Adrenal gland (tissue), 12 donors: ENCODE results near the gene PATL2. TPM values are rescaled to one million over a fixed set of nuclear protein-coding genes. Genes with fewer than 3 reads are reported as not detected.
"Not testable (repeated sequence)": the region's sequence is repeated elsewhere in the genome, so short reads cannot be mapped to it uniquely, and the experiment has no call there.

Source experiments
- DNase-seq, 7 donors: peaks; one replicate each; pipeline ENCODE4 v3.0.0-alpha.2; 2019 to 2020
- H3K27ac ChIP-seq, 5 donors: fragments of 200-600 bp; sonication (generic) in 4 of 5; 1 replicate in 3 of 5; 2 replicates in 2 of 5; pipeline versions ENCODE4 v1.5.1 to v1.8.0; 2016 to 2020; ENCODE audit warnings: mild to moderate bottlenecking in 1 of 5
- H3K27me3 ChIP-seq: fragments of 200-600 bp; 2 replicates; pipeline ENCODE4 v1.8.0; 2021
- H3K36me3 ChIP-seq, 2 donors: fragments of 200-600 bp; replicated peaks in 1 of 2; 1 replicate in 1 of 2; 2 replicates in 1 of 2; pipeline versions ENCODE4 v1.5.1 to v1.8.0; 2018 to 2022
- H3K4me1 ChIP-seq, 2 donors: fragments of 200-600 bp; replicated peaks in 1 of 2; 1 replicate in 1 of 2; 2 replicates in 1 of 2; pipeline versions ENCODE4 v1.5.1 to v1.8.0; 2018 to 2021
- H3K4me3 ChIP-seq, 4 donors: fragments of 200-600 bp; sonication (generic) in 3 of 4; one replicate each; pipeline ENCODE4 v1.5.1; 2016 to 2018
- H3K9me3 ChIP-seq, 3 donors: fragments of 200-600 bp; sonication (generic) in 1 of 3; replicated peaks in 1 of 3; 1 replicate in 2 of 3; 2 replicates in 1 of 3; pipeline versions ENCODE4 v1.5.1 to v1.8.0; 2016 to 2021
- CTCF ChIP-seq, 6 experiments: fragments of 450-650 bp in 4 of 6; fragments of 200-600 bp in 2 of 6; sonication (generic) in 1 of 6; IDR thresholded peaks; 1 replicate in 5 of 6; 2 replicates in 1 of 6; pipeline versions ENCODE4 v1.5.1 to v1.8.0; 2016 to 2021; ENCODE audit warnings: antibody characterized with exemption in 6 of 6, mild to moderate bottlenecking in 2 of 6, moderate library complexity in 1 of 6
- POLR2A ChIP-seq, 2 donors: fragments of 450-650 bp; IDR thresholded peaks; one replicate each; pipeline ENCODE4 v1.6.1; 2017; ENCODE audit warnings: antibody characterized with exemption in 2 of 2, mild to moderate bottlenecking in 2 of 2, moderate library complexity in 1 of 2
- WGBS, 4 donors: extraction: QIAGEN DNeasy Blood & Tissue Kit in 2 of 4; methylation state at CpG; one replicate each; pipeline versions ENCODE4 v1.1.5 to v1.1.7; 2013 to 2017; 5-methylcytosine and 5-hydroxymethylcytosine counted together
- intact Hi-C, 2 donors: fragments of 100-400 bp; cut with DNase I; formaldehyde crosslinking; loops; one replicate each; pipeline versions ENCODE4 v1.14.1 to v1.15.0; 2022 to 2023
- polyA plus RNA-seq, 3 donors: library from polyadenylated mRNA; stranded (reverse); fragments of 200-250 nt in 2 of 3; fragments of 350-450 nt in 1 of 3; fragmentation: Illumina TruSeq in 1 of 3; extraction: RNeasy Lipid Tissue Mini Kit (QIAGEN cat#74804) in 1 of 3; gene quantifications; one replicate each; pipeline ENCODE4 v1.2.3, GENCODE V29; 2013 to 2014
- total RNA-seq, 9 donors: library from RNA; depleted of rRNA in 4 of 9; stranded (reverse); fragments of >200 nt in 4 of 9; fragments of 120-200 nt in 1 of 9; fragmentation: NEBNext Ultra II Directional in 1 of 9; extraction: Animal tissue kit (Norgen Biotek cat#: 25700) in 1 of 9; gene quantifications; one replicate each; pipeline versions ENCODE4 v1.1.0 to v1.2.4, GENCODE V29; 2013 to 2023
- donor health status: healthy with polysubstance abuse.
- donor health status: Bipolar disorder and iron deficiency.
- donor health status: DM: yes; HTN: yes; CAD: no.
- donor health status: DM: no; HTN: no; CAD: no.
- donor health status: DM: no; HTN: no; CAD: no.
- donor health status: DM: yes; HTN: yes; CAD: no.

The PATL2 gene
- total and polyA plus RNA-seq, 12 donors = 0.42 to 18.3 (median 2.7) TPM

- 86 to 100% (median 99%) methylated on average over 1 of the region's 1 CpG for WGBS, 4 donors
- intact Hi-C loops = no loop called here
- TF ChIP-seq POLR2A (IDR thresholded peaks at IDR 0.05) = no peak
- TF ChIP-seq CTCF (IDR thresholded peaks at IDR 0.05) = no peak
- Histone ChIP-seq H3K36me3 (no peaks in the 10 kb centered on the region), H3K27me3 (no peaks in the 10 kb centered on the region), H3K27ac (no peak overlapping the region), H3K4me1 (no peaks in the 10 kb centered on the region), H3K9me3 (no peaks in the 10 kb centered on the region), H3K4me3 (no peak overlapping the region)
- DNase-seq = no peak
These were observed 18.5 kb downstream of the PATL2 start for GRCh38 chr15:44692659-44693058.

GRCh38 chr15:44690245-44690644 lies 20.9 kb downstream of the PATL2 start:
- intact Hi-C loops, H3K27me3 ChIP-seq, H3K36me3 ChIP-seq, H3K9me3 ChIP-seq, H3K4me3 ChIP-seq, DNase-seq, H3K27ac ChIP-seq, H3K4me1 ChIP-seq: not testable (repeated sequence)
- 50 to 71% (median 65%) methylated on average over 1 of the region's 1 CpG for WGBS, 4 donors

- H3K27ac ChIP-seq, H3K4me3 ChIP-seq, DNase-seq, H3K27me3 ChIP-seq, H3K36me3 ChIP-seq, intact Hi-C loops, H3K4me1 ChIP-seq, H3K9me3 ChIP-seq: not testable (repeated sequence)
- 78 to 90% (median 80%) methylated on average over 1 to 2 of the region's 2 CpGs for WGBS, 4 donors
These were observed 21.8 kb downstream of the PATL2 start for GRCh38 chr15:44689318-44689717.

- H3K9me3 ChIP-seq, H3K4me1 ChIP-seq, H3K27me3 ChIP-seq, intact Hi-C loops, H3K4me3 ChIP-seq, H3K36me3 ChIP-seq, H3K27ac ChIP-seq: not testable (repeated sequence)
- 56 to 65% (median 61%) methylated on average over 6 to 8 of the region's 8 CpGs for WGBS, 4 donors
- peak in 3 of 7 donors; percentile 11 to 62 (median 31) for DNase-seq
These were observed 28.1 kb downstream of the PATL2 start for GRCh38 chr15:44682809-44683682.

- Histone ChIP-seq H3K9me3 (no peaks in the 10 kb centered on the region), H3K27ac (no peak overlapping the region), H3K27me3 (no peaks in the 10 kb centered on the region), H3K4me3 (no peak overlapping the region), H3K36me3 (no peaks in the 10 kb centered on the region), H3K4me1 (no peaks in the 10 kb centered on the region)
- TF ChIP-seq POLR2A (IDR thresholded peaks at IDR 0.05) = no peak
- no peak for TF ChIP-seq CTCF (IDR thresholded peaks at IDR 0.05)
- 66 to 87% (median 69%) methylated on average over 2 of the region's 2 CpGs for WGBS, 4 donors
- DNase-seq = no peak
- intact Hi-C loops = no loop called here
These were observed 28.9 kb downstream of the PATL2 start for GRCh38 chr15:44682211-44682610.

- no peak overlapping the region for H3K27ac ChIP-seq
- intact Hi-C loops = no loop called here
- TF ChIP-seq CTCF (IDR thresholded peaks at IDR 0.05) = no peak
- no peak for TF ChIP-seq POLR2A (IDR thresholded peaks at IDR 0.05)
- WGBS, 4 donors = 69 to 81% (median 76%) methylated on average over 6 to 7 of the region's 7 CpGs
- no peaks in the 10 kb centered on the region for H3K9me3 ChIP-seq
- DNase-seq = no peak
- no peaks in the 10 kb centered on the region for H3K4me1 ChIP-seq
- H3K36me3 ChIP-seq = no peaks in the 10 kb centered on the region
- H3K27me3 ChIP-seq = no peaks in the 10 kb centered on the region
- H3K4me3 ChIP-seq = no peak overlapping the region
These were observed 34.4 kb downstream of the PATL2 start for GRCh38 chr15:44676676-44677075.
